Fibroblast of the aortic adventitia (primary cell): Measurements from ENCODE around the gene SBK2. TPM values are rescaled to one million over a fixed set of nuclear protein-coding genes. Genes with fewer than 3 reads are reported as not detected.

ENCODE experiments used
- DNase-seq: peaks from one replicate; pipeline ENCODE4 v3.0.0-alpha.2; 2010; ENCODE audit warnings: low read depth
- H3K4me3 ChIP-seq: 2 replicates; pipeline ENCODE4 v1.5.1; 2011; ENCODE audit warnings: low read depth, mild to moderate bottlenecking, control low read depth, low read length, moderate library complexity
- total RNA-seq: library from RNA; depleted of rRNA; stranded (reverse); fragments of >200 nt; gene quantifications from 2 replicates; pipeline ENCODE4 v1.2.3, GENCODE V29; 2012; ENCODE audit warnings: low replicate concordance
- TF ChIP-seq, protein P1 (sequence below): IDR thresholded peaks from 2 replicates; pipeline ENCODE4 v1.5.1; 2011; ENCODE audit warnings: mild to moderate bottlenecking, low read length, control low read depth, inconsistent platforms; ENCODE audit not compliant: insufficient read depth

The SBK2 gene
- total RNA-seq, 1 donor, result not detected

DNA sequence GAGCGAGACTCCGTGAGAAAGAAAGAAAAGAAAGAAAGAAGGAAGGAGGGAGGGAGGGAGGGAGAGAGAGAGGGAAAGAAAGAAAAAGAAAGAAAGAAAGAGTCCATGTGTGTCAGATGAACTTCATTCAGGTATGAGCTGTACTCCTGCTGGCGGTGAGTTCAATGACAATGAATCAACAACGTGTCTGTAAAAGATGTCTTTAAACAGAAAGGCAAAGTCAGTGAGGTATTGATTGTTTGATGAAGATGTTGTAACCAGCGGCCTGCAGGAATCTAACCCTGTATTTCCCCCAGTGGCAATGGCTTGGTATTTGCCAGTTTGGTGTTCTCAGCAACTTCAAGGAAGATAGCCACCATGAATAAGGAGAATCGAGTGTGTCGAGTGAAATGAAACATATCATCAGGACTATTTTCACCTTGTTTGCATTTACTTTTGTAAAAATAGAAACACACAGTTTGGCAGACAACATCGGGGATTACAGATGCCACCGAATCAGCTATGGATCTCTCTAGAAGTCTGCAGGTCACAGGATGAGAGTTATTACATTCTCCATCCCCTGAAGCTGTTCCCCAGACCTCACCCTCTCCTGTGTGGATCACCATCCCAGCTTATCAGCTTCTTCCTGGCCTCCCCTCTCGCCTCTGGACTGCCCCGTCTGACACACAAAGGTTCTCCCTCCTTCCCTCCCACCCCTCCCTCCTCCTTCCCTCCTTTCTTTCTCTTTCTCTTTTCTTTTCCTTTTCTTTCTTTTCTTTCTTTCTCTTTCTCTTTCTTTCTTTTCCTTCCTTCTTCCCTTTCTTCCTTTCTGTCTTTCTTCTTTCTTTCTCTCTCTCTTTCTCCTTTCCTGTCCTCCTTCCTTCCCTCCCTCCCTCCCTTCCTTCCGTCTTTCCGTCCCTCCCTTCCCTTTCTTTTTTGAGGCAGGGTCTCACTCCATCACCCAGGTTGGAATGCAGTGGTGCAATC lies 16.6 kb upstream of the SBK2 start:
- TF ChIP-seq, protein P1, sequence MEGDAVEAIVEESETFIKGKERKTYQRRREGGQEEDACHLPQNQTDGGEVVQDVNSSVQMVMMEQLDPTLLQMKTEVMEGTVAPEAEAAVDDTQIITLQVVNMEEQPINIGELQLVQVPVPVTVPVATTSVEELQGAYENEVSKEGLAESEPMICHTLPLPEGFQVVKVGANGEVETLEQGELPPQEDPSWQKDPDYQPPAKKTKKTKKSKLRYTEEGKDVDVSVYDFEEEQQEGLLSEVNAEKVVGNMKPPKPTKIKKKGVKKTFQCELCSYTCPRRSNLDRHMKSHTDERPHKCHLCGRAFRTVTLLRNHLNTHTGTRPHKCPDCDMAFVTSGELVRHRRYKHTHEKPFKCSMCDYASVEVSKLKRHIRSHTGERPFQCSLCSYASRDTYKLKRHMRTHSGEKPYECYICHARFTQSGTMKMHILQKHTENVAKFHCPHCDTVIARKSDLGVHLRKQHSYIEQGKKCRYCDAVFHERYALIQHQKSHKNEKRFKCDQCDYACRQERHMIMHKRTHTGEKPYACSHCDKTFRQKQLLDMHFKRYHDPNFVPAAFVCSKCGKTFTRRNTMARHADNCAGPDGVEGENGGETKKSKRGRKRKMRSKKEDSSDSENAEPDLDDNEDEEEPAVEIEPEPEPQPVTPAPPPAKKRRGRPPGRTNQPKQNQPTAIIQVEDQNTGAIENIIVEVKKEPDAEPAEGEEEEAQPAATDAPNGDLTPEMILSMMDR, result no peak

DNA sequence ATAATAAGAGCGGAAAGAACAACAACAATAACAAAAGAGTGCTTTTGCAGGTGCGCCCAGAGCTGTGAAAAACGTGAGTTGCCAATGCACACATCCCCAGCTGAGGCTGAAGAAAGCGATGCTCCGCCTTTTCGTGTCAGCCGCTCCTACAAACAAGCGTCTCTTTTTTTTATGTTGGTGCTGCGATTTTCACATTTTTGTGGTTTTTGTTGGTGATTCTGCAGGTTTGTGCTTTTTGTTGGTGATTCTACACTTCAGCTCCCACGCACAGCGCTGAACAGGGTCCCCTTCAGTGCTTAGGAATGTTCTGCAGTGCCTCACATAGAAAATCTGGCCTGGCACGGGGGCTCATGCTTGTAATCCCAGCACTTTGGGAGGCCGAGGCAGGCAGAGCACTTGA lies 15.7 kb upstream of the SBK2 start:
- TF ChIP-seq, protein P1, result no peak

More for the DNA sequence above, 16.6 kb upstream of the SBK2 start:
- DNase-seq, result no peak
- H3K4me3 ChIP-seq, result no peak overlapping the region

DNA sequence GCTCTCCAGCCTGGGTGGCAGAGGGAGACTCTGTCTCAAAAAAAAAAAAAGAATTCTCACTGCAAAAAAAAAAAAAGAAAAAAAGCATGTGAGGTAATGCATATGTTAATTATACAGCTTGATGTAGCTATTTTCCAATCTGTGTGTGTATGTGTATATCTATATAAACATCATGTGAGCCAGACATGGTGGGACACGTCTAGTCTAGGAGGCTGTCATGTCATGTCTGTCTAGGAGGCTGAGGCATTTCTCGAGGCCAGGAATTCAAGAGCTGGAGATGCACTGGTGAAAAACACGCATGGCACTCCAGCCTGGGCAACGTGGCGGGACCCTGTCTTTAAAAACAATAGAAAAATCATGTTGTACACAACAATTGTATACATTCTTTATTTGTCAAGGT lies 15.3 kb upstream of the SBK2 start:
- H3K4me3 ChIP-seq, result no peak overlapping the region
- TF ChIP-seq, protein P1, result no peak
- no peak for DNase-seq

More for the DNA sequence above, 15.7 kb upstream of the SBK2 start:
- H3K4me3 ChIP-seq, result no peak overlapping the region
- peak; percentile 77 for DNase-seq

DNA sequence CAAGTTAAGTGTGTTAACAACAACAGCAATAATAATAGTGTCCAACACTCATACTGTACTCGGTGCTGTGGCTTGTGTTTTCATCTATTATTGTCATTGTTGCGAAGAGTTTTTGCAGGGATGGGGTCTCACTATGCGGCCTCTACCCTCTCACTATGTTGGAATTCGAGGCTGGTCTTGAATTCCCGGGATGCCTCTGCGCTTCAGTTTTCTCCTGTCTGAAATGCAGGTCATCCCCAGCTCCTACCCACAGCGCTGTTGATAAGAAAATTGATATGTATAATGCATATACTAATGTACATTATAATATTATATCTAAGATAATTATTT lies 13.4 kb upstream of the SBK2 start:
- no peak overlapping the region for H3K4me3 ChIP-seq
- TF ChIP-seq, protein P1, result no peak
- DNase-seq, result no peak

DNA sequence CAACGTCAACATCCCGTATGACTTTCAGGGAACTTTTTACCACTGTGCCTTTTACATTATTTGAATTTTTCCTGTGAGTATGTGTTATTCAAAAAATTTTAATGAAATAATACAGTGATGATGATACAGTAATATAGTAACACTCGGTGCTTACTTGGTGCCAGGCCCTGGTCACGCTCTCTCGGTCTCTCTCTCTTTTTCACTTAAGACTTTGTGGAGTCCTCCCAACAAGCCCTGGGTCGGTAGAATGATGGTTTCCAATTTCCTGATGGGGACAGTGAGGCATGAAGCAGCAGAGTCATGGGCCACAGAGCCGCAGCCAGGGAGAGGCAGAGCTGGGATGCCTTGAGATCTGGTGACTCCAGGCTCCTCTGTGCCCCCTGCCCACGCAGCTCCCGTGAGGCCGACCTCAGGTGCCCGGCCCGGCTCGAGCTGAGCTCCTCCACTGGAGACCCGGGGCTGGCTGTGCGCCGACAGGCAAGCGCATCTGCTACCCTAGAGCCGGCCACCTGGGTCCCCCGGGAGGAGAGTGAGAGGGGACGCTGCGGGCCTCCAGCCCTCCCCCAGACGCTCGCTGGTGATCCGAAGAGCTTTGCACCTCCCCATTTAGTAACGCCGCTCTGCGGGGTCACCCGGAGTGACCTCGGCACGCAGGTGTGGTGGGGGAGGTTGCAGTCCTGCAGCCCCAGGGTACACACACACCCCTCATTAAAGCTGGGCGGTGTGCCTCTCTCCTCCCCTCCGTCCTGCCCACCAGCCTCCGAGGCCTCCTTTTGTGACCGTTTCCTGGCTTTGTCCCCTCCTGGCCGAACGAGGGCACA lies 12.8 kb upstream of the SBK2 start:
- DNase-seq, result peak; percentile 90
- peak overlapping the region; percentile 13 for H3K4me3 ChIP-seq
- TF ChIP-seq, protein P1, result no peak

DNA sequence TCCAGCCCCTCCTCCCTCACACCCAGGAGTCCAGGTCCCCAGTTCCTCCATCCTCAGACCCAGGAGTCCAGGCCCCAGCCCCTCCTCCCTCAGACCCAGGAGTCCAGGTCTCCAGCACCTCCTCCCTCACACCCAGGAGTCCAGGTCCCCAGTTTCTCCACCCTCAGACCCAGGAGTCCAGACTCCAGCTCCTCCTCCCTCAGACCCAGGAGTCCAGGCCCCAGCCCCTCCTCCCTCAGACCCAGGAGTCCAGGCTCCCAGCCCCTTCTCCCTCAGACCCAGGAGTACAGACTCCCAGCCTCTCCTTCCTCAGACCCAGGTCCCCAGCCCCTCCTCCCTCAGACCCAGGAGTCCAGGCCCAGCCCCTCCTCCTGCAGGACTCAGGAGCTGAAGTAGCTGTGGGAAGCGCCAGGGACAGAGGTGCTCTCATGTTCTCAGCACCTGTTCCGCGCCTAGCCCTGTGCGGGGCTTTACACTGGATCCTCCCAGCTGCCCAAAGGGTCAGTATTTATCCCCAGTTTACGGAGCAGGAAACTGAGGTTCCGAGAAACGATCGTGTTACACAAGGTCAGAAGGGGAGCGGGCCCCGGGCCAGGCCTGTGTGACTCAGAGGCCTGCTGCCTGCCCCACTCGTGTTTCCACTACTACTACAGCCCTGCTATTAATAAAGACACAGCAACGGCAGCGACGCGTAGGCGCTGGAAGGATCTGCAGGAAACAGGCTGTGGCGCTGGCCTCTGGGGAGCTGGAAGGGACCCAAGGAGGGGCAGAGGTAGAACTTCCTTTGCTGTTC lies 10.1 kb upstream of the SBK2 start:
- TF ChIP-seq, protein P1, result no peak
- DNase-seq, result peak; percentile 51
- H3K4me3 ChIP-seq, result no peak overlapping the region
